NCI-H2107 (cell line): ENCODE measurements around the gene CALD1.

Source experiments
- DNase-seq: peaks from one replicate; lab custom pipeline; 2025; lab: John Stamatoyannopoulos, UW

CALD1 gene

GRCh38 chr7:134896073-134896472, 116.6 kb downstream of the CALD1 start:
- DNase-seq: no peak

- no peak for DNase-seq
Observed at GRCh38 chr7:134897936-134898335, 118.5 kb downstream of the CALD1 start.

- no peak for DNase-seq
Observed at GRCh38 chr7:134899729-134900128, 120.3 kb downstream of the CALD1 start.

- no peak for DNase-seq
Observed at GRCh38 chr7:134900166-134900982, 120.9 kb downstream of the CALD1 start.

GRCh38 chr7:134901389-134902020, 122.1 kb downstream of the CALD1 start:
- DNase-seq: no peak

- DNase-seq: no peak
Observed at GRCh38 chr7:134902058-134902457, 122.6 kb downstream of the CALD1 start.

- DNase-seq: no peak
Observed at GRCh38 chr7:134903073-134903790, 123.8 kb downstream of the CALD1 start.

GRCh38 chr7:134905375-134905774, 125.9 kb downstream of the CALD1 start:
- DNase-seq: no peak

- DNase-seq: no peak
Observed at GRCh38 chr7:134907000-134907399, 127.6 kb downstream of the CALD1 start.

- no peak for DNase-seq
Observed at GRCh38 chr7:134907639-134908038, 128.2 kb downstream of the CALD1 start.

GRCh38 chr7:134908289-134908688, 128.9 kb downstream of the CALD1 start:
- no peak for DNase-seq

GRCh38 chr7:134910214-134910890, 130.9 kb downstream of the CALD1 start:
- DNase-seq: no peak

- DNase-seq: no peak
Observed at GRCh38 chr7:134910968-134911367, 131.5 kb downstream of the CALD1 start.

GRCh38 chr7:134916171-134916883, 136.9 kb downstream of the CALD1 start:
- DNase-seq: no peak

GRCh38 chr7:134919240-134919641, 139.8 kb downstream of the CALD1 start:
- no peak for DNase-seq

- no peak for DNase-seq
Observed at GRCh38 chr7:134920026-134920753, 140.8 kb downstream of the CALD1 start.

- no peak for DNase-seq
Observed at GRCh38 chr7:134922720-134923704, 143.6 kb downstream of the CALD1 start.

- no peak for DNase-seq
Observed at GRCh38 chr7:134925766-134926165, 146.3 kb downstream of the CALD1 start.

- DNase-seq: no peak
Observed at GRCh38 chr7:134926396-134926795, 147.0 kb downstream of the CALD1 start.

- DNase-seq: no peak
Observed at GRCh38 chr7:134927076-134927475, 147.6 kb downstream of the CALD1 start.
